SK-N-SH treated with all-trans-retinoic acid at 6 μM for 48 hours (cell line): Measurements from ENCODE around the gene CBFA2T3.

Experiments
- TOX ChIP-seq: fragments of 250-450 bp; sonication (Bioruptor Pico); IDR thresholded peaks from 2 replicates; pipeline ENCODE4 v1.8.0; 2021; ENCODE audit warnings: mild to moderate bottlenecking, moderate library complexity, borderline replicate concordance
- ZNF70 ChIP-seq: fragments of 450-650 bp; formaldehyde crosslinking; IDR thresholded peaks from 2 replicates; pipeline ENCODE4 v1.5.0; 2020; ENCODE audit warnings: mild to moderate bottlenecking, moderate library complexity
- TF ChIP-seq, protein P1 (sequence below): fragments of 250-450 bp; sonication (Bioruptor Pico); IDR thresholded peaks from 2 replicates; pipeline ENCODE4 v1.5.0; 2020; ENCODE audit warnings: mild to moderate bottlenecking, moderate library complexity

DNA sequence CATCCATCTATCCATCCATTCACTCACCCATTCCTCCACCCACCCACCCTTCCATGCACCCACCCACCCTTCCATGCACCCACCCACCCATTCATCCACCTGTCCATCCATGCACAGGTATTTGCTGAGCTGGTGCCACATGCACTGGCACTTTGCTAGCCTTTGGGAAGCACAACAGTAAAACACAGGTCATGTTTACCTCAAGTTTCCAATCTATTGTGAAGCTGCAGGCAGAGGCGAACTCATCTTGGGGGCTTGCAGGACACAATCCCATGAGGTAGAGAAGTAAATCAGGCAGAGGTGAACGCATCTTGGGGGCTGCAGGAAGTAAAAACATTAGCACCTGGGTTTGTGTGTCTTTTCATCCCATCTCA is 35.6 kb upstream of the CBFA2T3 start:
- TF ChIP-seq TOX (CRISPR knock-in tag), result no peak
- no peak for TF ChIP-seq ZNF70
- TF ChIP-seq, protein P1, sequence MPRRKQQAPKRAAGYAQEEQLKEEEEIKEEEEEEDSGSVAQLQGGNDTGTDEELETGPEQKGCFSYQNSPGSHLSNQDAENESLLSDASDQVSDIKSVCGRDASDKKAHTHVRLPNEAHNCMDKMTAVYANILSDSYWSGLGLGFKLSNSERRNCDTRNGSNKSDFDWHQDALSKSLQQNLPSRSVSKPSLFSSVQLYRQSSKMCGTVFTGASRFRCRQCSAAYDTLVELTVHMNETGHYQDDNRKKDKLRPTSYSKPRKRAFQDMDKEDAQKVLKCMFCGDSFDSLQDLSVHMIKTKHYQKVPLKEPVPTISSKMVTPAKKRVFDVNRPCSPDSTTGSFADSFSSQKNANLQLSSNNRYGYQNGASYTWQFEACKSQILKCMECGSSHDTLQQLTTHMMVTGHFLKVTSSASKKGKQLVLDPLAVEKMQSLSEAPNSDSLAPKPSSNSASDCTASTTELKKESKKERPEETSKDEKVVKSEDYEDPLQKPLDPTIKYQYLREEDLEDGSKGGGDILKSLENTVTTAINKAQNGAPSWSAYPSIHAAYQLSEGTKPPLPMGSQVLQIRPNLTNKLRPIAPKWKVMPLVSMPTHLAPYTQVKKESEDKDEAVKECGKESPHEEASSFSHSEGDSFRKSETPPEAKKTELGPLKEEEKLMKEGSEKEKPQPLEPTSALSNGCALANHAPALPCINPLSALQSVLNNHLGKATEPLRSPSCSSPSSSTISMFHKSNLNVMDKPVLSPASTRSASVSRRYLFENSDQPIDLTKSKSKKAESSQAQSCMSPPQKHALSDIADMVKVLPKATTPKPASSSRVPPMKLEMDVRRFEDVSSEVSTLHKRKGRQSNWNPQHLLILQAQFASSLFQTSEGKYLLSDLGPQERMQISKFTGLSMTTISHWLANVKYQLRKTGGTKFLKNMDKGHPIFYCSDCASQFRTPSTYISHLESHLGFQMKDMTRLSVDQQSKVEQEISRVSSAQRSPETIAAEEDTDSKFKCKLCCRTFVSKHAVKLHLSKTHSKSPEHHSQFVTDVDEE (CRISPR knock-in tag), result no peak
